ENCODE data around the gene GATB. TPM values are rescaled to one million over a fixed set of nuclear protein-coding genes. Genes with fewer than 3 reads are reported as not detected.

GATB gene
- total RNA-seq, 1 donor = 15.5 TPM

DNA sequence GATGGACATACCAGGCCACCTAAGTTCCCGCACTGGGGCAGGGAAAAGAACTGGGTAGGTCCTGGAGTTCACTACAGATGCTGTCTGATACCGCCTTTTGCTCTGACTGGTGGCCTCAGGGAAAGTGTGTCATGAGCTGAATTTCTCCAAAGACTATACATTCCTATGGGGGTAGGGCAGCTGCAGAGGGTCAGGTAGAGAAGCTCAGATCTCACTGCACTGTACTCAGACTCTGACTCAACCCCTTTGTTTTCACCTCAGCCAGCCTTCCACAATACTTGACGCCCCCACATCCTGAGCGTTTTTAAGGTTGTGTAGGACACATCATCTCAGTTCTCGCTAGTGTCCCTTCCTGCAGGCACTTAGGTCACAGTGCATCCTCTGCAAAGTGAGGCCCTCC, 7.8 kb downstream of the GATB start:
- H3K4me3 ChIP-seq (ENCODE audit: low read depth, low read length) = no peak overlapping the region
- TF ChIP-seq, protein P1, sequence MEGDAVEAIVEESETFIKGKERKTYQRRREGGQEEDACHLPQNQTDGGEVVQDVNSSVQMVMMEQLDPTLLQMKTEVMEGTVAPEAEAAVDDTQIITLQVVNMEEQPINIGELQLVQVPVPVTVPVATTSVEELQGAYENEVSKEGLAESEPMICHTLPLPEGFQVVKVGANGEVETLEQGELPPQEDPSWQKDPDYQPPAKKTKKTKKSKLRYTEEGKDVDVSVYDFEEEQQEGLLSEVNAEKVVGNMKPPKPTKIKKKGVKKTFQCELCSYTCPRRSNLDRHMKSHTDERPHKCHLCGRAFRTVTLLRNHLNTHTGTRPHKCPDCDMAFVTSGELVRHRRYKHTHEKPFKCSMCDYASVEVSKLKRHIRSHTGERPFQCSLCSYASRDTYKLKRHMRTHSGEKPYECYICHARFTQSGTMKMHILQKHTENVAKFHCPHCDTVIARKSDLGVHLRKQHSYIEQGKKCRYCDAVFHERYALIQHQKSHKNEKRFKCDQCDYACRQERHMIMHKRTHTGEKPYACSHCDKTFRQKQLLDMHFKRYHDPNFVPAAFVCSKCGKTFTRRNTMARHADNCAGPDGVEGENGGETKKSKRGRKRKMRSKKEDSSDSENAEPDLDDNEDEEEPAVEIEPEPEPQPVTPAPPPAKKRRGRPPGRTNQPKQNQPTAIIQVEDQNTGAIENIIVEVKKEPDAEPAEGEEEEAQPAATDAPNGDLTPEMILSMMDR (IDR thresholded peaks at IDR 0.05; ENCODE audit: insufficient read depth, low read depth, low read length) = no peak
- DNase-seq (ENCODE audit: low read depth) = no peak

DNA sequence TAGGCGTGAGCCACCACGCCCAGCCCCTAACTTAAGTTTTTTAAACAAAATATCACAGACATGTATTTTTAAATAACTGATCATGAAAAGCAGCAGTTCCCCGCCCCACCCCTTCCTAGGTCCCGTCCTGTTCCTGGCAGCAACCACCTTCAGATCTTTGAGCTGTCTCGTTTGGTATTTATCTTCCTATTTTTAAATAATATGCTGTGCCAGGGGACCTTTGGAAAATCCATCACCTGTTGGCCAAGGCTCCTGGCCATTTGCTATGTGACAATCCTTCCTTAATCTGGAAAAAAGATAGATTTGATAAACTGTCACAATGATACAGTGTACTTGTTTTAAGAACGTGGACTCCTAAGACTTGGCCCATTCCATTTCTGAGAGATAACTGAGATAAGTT, 10.7 kb downstream of the GATB start:
- H3K4me3 ChIP-seq (ENCODE audit: low read depth, low read length) = no peak overlapping the region
- no peak for DNase-seq (ENCODE audit: low read depth)
- TF ChIP-seq, protein P1 (IDR thresholded peaks at IDR 0.05; ENCODE audit: insufficient read depth, low read depth, low read length) = no peak

DNA sequence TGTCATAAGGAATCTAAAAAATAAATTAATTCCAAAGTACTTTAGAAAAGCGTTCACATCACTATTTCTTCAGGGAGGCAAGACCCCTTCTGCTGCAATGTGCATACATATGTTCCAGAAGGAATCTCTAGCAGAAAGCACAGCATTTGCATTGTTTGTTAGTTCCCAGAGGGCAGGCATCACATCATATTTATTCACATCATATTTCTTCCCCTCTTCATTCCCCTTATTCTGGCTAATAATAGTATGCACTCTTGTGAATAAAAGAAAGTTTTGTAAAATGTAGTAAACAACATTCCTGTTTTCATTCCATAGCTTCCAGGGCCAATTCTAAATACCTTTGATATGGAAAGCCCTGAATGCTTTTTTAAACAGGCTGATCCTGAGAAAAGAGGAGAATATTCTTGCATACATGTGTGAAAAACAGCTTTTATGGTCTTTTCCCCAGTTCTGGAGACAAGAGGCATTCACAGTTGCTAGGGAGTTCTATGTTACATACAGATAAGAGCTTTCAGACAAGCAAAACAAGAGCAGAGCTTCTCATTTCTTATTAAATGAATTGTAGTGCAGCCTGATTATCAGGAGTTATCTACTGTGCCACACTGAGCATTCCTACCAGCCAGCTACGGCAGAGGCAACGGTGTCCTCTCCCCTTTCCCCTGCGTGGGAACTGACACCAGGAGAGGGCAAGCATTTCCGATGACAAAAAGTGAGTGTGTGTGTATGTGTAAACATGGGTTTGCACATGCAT, 15.2 kb downstream of the GATB start:
- DNase-seq (ENCODE audit: low read depth) = peak; percentile 39
- H3K4me3 ChIP-seq (ENCODE audit: low read depth, low read length) = no peak overlapping the region
- TF ChIP-seq, protein P1 (IDR thresholded peaks at IDR 0.05; ENCODE audit: insufficient read depth, low read depth, low read length) = no peak

DNA sequence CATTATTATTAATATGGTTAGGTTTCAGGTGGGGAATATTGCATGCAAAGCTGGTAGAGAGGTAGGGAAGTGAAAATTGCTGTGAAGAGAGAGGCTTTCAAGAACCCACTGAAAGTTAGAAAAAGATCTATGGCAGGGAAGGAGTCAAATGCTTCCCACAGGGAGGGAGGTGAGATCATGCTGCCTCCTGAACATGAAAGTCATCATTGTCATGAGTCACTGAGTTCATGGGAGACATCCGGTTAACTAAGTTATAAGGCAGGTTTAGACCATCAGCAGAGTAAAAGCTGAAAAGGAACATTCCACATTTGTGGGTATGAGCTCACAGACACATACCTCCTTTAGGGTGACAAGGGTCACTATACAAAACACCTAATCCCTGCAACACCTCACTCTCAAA, 16.2 kb downstream of the GATB start:
- TF ChIP-seq, protein P1 (IDR thresholded peaks at IDR 0.05; ENCODE audit: insufficient read depth, low read depth, low read length) = no peak
- no peak overlapping the region for H3K4me3 ChIP-seq (ENCODE audit: low read depth, low read length)
- DNase-seq (ENCODE audit: low read depth) = peak; percentile 81

DNA sequence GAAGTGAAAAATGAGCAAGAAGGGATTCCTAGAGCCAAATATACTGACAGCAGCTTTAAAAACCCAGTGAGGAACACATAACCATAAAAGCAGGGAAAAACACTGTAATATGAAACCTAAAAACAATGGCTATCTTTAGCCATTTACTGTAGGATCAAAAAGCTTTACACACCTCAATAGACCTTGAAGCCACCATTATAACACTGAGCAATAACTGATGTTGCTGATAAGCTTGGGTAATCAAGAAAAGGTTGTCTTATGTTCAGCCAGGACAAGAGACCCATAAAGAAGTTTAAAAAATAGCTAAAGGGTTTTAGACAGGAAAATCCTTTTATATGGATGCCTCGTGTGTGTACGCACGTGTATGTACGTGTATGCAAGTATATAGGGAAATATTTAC, 16.9 kb downstream of the GATB start:
- no peak overlapping the region for H3K4me3 ChIP-seq (ENCODE audit: low read depth, low read length)
- no peak for DNase-seq (ENCODE audit: low read depth)
- TF ChIP-seq, protein P1 (IDR thresholded peaks at IDR 0.05; ENCODE audit: insufficient read depth, low read depth, low read length) = no peak

DNA sequence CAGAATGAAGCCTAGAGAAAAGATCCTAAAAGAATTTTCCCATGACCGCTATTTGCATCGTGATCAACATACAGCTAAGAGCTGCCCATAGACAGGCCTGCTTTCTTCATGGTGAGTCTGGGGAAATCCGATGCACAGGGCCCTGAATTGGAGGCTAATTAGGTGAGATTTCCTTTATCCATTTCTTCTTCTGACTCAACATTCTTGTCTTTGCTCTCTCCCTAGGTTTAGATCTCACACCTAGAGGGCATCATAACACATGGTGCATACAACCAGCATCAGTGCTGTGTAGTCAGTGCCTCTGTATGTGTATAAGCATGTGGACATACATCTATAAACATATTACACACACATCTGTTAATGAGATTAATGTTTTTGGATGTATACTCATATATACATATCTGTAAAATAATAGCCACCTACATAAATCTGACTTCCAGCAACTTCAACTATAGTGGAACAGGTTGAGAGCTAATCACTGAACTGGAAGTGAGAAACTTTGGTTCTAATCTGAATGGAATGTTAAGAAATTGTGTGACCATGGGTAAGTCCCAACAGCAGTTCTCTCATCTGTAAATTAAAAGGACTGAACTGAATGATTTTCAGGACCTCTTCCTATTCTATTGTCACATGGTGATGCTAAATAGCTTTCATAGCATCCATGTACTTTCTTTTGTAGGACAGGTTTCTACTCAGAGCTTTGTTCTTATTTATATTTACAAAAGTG, 17.5 kb downstream of the GATB start:
- no peak overlapping the region for H3K4me3 ChIP-seq (ENCODE audit: low read depth, low read length)
- TF ChIP-seq, protein P1 (IDR thresholded peaks at IDR 0.05; ENCODE audit: insufficient read depth, low read depth, low read length) = no peak
- DNase-seq (ENCODE audit: low read depth) = no peak
